ENCODE data around the gene SERP1. TPM values are rescaled to one million over a fixed set of nuclear protein-coding genes. Genes with fewer than 3 reads are reported as not detected.

SERP1 gene
- total RNA-seq, result 90.8 to 103 TPM (median 91.4 TPM) in 3 replicates
- long read RNA-seq, transcript SERP1-201 (3 exons, 3,171 nt), result major isoform, 429 of 450 reads
- long read RNA-seq, partial matches to known transcripts, result 1 of 450 reads
- long read RNA-seq, other reads (novel, unspliced or antisense), result 17 of 450 reads

DNA sequence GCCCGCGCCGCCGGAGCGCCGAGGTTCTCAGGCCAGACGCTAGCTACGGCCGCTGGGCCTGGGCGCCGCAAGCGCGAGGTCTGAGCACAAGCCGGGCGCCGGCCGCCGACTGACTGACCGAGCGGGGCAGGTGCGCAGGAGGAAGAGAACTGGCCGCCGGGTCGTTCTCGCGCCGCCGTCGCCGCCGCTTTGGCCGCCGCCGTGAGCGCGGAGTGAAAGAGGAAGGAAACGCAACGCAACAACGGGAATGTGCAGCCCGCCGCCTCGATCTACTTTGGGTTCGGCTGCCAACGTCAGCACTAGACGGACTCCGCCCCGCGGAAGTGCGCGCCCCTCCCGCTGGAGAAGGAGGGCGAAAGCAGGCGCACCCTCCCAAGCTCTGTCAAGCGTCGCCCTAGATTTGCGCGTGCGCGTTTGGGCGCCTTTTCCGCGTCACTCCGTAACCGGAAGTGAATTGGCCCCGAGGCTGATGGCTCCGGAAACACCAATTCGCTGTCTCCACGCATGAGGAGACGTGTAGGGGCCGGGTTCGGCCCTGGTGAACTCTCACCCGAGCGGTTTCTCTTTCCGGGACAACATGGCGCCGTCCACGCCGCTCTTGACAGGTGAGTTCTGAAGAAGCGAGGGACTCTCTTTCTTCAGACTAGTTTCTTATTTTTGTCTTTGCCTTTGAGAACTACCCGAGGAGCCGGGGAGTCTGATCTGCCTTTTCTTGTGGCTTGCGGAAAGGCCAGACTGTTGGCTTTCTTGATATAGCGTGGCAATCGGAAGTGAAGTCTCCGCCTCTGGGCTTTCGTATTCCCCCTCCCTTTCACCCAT is at the start of gene SERP1, which contains the start of gene EIF2A:
SERP1 (minus strand) TSS at position 271 of the 819 bp plus-strand sequence. CDS start 361 bp downstream, outside the sequence.
EIF2A (plus strand) TSS at position 562 of the 819 bp plus-strand sequence; CDS start at position 578, 16 bp downstream.
- Mint-ChIP-seq H3K4me3 (ENCODE audit: unreplicated experiment) (peak within 1 kb of the TSS; percentile 88), H3K9me3 (ENCODE audit: low read depth) (no peaks in the 10 kb centered on the region), H3K27me3 (ENCODE audit: low read depth) (no peaks in the 10 kb centered on the region), H3K36me3 (ENCODE audit: low read depth) (peaks cover 6% of the 10 kb centered on the region), H3K4me1 (ENCODE audit: low read depth) (peaks cover 43% of the 10 kb centered on the region), H3K27ac (ENCODE audit: unreplicated experiment) (peak within 1 kb of the TSS; percentile 98)
- DNase-seq (ENCODE audit: low spot score), result peak; percentile 99
- TF ChIP-seq, protein P1, sequence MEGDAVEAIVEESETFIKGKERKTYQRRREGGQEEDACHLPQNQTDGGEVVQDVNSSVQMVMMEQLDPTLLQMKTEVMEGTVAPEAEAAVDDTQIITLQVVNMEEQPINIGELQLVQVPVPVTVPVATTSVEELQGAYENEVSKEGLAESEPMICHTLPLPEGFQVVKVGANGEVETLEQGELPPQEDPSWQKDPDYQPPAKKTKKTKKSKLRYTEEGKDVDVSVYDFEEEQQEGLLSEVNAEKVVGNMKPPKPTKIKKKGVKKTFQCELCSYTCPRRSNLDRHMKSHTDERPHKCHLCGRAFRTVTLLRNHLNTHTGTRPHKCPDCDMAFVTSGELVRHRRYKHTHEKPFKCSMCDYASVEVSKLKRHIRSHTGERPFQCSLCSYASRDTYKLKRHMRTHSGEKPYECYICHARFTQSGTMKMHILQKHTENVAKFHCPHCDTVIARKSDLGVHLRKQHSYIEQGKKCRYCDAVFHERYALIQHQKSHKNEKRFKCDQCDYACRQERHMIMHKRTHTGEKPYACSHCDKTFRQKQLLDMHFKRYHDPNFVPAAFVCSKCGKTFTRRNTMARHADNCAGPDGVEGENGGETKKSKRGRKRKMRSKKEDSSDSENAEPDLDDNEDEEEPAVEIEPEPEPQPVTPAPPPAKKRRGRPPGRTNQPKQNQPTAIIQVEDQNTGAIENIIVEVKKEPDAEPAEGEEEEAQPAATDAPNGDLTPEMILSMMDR (IDR thresholded peaks at IDR 0.05), result no peak

DNA sequence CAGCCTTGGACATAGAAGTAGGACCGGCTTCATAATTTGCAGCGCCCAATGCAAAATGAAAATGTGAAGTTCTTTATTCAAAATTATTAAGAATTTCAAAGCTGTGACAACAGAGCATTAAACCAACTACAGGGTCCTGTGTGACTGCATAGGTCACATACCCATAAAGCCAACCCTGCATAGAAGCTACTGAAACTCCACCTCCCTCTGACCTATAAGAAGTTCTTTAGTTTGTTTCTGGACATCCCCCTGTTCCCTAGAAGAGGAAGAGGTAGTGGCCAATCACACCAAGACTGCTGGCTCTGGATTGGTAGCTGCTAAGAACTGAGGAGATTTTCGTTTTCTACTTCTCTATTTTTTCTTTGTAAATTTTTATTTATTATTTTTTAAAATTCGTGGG is 47.9 kb upstream of the SERP1 start:
- Mint-ChIP-seq H3K27me3 (ENCODE audit: low read depth) (no peaks in the 10 kb centered on the region), H3K36me3 (ENCODE audit: low read depth) (no peaks in the 10 kb centered on the region), H3K27ac (ENCODE audit: unreplicated experiment) (no peak overlapping the region), H3K4me1 (ENCODE audit: low read depth) (peaks cover under 1% of the 10 kb centered on the region), H3K9me3 (ENCODE audit: low read depth) (no peaks in the 10 kb centered on the region), H3K4me3 (ENCODE audit: unreplicated experiment) (no peak overlapping the region)
- DNase-seq (ENCODE audit: low spot score), result no peak
- TF ChIP-seq, protein P1 (IDR thresholded peaks at IDR 0.05), result no peak

DNA sequence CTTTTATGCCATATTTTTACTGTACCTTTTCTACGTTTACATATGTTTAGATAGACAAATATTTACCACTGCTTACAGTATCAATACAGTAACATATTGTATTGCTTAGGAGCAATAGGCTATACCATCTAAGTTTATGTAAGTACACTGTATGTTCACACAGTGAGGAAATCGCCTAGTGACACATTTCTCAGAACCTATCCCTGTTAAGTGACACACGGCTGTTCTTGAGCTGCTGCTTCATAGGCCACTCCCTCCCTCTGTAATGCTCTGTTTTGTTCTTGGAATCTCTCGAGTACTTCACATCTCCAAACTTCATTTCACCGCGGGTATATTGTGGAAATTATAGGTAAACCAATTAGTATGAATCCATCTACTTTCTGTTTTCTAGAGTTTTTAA is 43.5 kb upstream of the SERP1 start:
- Mint-ChIP-seq H3K27me3 (ENCODE audit: low read depth) (no peaks in the 10 kb centered on the region), H3K36me3 (ENCODE audit: low read depth) (peaks cover 9% of the 10 kb centered on the region), H3K4me1 (ENCODE audit: low read depth) (no peaks in the 10 kb centered on the region), H3K4me3 (ENCODE audit: unreplicated experiment) (no peak overlapping the region), H3K27ac (ENCODE audit: unreplicated experiment) (no peak overlapping the region), H3K9me3 (ENCODE audit: low read depth) (no peaks in the 10 kb centered on the region)
- TF ChIP-seq, protein P1 (IDR thresholded peaks at IDR 0.05), result no peak
- DNase-seq (ENCODE audit: low spot score), result no peak

DNA sequence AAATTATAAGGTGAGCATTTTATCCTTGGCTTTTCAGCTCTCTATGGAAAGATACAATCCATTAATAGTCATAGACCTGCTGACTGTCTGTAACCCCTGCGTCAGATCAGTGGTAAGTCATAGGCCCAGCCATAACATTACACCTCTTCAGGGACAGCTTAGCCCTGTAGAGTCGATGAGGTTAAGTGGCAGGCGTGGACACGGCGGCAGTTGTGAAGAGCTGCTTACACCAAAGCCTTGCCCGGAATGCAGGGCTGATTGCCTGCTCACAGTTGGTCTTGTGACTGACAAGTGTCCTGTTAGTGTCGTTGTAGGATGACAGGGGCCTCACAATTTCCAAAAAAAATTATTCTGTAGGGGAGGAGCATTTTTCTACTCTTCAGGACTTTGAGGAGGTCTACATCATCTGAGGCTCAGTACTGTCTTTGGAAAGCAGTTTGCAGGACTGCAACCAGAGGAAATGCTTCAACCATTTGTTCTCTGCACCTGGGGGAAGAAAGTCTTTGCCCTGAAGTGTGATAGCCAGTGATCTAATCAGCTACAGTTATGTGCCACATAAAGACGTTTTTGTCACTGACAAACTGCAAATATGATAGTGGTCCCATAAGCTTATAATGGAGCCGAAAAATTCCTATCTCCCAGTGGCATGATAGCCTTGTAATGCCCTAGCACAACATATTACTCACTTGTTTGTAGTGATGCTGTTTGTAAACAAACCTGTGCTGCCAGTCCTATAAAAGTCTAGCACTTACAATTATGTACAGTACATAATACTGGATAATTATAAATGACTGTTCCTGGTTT is 41.9 kb upstream of the SERP1 start:
- H3K4me3 Mint-ChIP-seq (ENCODE audit: unreplicated experiment), result no peak overlapping the region
- DNase-seq (ENCODE audit: low spot score), result no peak
- peaks cover 9% of the 10 kb centered on the region for H3K36me3 Mint-ChIP-seq (ENCODE audit: low read depth)
- H3K4me1 Mint-ChIP-seq (ENCODE audit: low read depth), result no peaks in the 10 kb centered on the region
- TF ChIP-seq, protein P1 (IDR thresholded peaks at IDR 0.05), result no peak
- H3K9me3 Mint-ChIP-seq (ENCODE audit: low read depth), result no peaks in the 10 kb centered on the region
- no peak overlapping the region for H3K27ac Mint-ChIP-seq (ENCODE audit: unreplicated experiment)
- H3K27me3 Mint-ChIP-seq (ENCODE audit: low read depth), result no peaks in the 10 kb centered on the region

DNA sequence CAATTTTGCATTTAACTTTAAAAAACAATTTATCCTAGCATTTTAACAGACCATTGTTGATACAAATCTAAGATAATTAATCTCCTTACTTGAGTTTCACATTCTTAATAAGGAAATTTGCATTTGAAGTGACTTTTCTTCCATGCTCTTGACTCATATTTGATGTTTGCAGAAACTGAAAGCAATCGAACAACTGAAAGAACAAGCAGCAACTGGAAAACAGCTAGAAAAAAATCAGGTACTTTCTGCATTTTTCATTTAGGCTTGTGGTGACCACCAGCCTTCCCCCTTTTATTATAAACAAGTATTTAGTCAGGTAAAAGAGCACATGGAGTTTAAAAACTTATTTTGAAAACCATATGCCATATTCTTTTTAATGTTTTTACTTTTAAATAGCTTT is 36.7 kb upstream of the SERP1 start:
- Mint-ChIP-seq H3K27ac (ENCODE audit: unreplicated experiment) (no peak overlapping the region), H3K36me3 (ENCODE audit: low read depth) (peaks cover 17% of the 10 kb centered on the region), H3K27me3 (ENCODE audit: low read depth) (no peaks in the 10 kb centered on the region), H3K4me3 (ENCODE audit: unreplicated experiment) (no peak overlapping the region), H3K9me3 (ENCODE audit: low read depth) (no peaks in the 10 kb centered on the region), H3K4me1 (ENCODE audit: low read depth) (no peaks in the 10 kb centered on the region)
- DNase-seq (ENCODE audit: low spot score), result no peak
- TF ChIP-seq, protein P1 (IDR thresholded peaks at IDR 0.05), result no peak
